ENCODE measurements around the gene ARPC1A.
"Not testable (repeated sequence)": the region's sequence is repeated elsewhere in the genome, so short reads cannot be mapped to it uniquely, and the experiment has no call there.

The ARPC1A gene

DNA sequence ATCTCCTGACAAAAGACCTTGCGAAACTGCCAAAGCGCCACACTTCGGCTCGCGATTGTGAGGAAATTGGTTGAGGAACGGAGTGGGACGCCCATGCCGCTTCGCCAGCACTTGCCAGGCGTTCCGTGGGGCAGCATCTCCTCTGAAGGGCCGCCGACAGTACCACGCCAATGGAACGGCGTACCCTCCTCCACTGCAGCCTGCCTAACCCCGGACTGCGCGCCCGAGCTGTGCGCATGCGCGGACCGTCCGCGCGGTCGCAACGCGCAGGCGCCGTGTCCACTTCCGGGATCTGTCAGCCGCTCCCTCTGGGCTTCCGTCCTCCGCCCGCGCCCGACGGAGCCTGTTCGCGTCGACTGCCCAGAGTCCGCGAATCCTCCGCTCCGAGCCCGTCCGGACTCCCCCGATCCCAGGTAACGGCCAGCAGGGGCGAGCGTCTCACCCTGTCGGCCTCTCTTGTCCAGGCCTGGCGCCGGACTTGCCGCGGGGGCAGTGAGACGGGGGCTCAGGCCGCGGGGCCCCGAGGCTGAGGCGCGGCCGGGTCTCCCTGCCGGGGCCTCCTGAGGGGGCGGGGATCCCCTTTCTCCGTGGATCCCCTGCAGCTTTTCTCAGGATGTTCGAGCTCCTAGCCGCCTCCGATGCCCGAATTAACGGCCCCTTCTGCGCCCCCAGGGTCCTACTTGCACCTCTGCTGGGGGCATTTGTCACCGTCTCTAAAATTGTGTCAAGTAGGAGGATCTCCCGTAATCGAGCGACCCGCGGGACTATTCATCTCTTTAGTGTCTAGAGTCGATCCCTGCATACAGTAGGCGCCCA is at the start of gene ARPC1A:
Gene ARPC1A, plus strand, starts transcription at position 307 of the 816 bp plus-strand sequence. CDS start 7,456 bp downstream, outside the sequence.
- peak; percentile 76 for DNase-seq (ENCODE audit: low read depth, low spot score)

DNA sequence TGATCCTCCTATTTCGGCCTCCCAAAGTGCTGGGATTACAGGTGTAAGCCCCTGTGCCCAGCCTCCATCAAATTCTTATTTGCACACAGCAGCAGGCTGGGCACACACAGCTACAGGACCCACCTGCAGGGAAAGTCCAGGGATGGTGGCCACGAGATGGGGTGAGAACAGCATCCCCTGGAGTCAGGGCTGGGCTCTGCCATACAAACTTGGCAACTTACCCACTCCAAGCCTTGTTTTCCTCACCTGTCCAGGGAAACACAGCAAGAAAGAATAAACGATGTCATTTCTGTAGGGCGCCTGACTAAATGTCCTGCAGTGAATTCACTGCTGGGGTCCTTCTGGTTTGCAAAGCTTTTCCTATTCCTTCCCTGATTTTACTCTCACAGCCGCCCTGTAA is 47.5 kb upstream of the ARPC1A start:
- no peak for DNase-seq (ENCODE audit: low read depth, low spot score)

DNA sequence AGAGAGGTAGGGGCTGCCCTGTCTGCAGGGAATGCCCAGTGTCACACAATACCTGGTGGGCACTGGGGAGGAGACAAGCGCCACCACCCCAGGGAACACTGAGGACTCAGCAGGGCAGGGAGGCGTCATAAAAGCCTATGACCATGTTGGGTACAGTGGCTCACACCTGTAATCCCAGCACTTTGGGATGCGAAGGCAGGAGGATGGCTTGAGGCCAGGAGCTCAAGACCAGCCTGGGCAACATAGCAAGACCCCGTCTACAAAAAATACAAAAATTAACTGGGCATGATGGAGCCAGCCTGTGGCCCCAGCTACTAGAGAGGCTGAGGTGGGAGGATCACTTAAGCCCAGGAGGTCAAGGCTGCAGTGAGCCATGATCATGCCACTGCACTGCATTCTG is 41.5 kb upstream of the ARPC1A start:
- not testable (repeated sequence) for DNase-seq (ENCODE audit: low read depth, low spot score)

- DNase-seq (ENCODE audit: low read depth, low spot score), result no peak
Observed at GRCh38 chr7:99287779-99288534, 37.7 kb upstream of the ARPC1A start.

DNA sequence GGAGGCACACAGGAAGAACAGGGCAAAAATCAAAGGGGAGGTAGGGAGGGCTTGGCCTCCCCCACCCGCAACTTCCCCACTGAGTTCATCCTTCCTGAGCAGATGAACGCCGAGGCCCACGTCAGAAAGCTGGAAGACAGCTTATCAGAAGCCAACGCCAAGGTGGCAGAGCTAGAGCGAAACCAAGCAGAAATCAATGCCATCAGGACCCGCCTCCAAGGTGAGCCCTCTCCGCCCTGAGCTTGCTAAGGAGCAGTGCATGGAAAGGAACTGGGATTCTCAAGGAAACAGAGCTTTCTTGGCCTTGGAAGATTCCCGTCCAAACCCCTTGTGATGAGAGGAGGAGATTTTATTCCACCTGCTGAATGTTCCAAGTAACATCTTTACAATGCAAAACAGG is 36.5 kb upstream of the ARPC1A start:
- DNase-seq (ENCODE audit: low read depth, low spot score), result no peak

DNA sequence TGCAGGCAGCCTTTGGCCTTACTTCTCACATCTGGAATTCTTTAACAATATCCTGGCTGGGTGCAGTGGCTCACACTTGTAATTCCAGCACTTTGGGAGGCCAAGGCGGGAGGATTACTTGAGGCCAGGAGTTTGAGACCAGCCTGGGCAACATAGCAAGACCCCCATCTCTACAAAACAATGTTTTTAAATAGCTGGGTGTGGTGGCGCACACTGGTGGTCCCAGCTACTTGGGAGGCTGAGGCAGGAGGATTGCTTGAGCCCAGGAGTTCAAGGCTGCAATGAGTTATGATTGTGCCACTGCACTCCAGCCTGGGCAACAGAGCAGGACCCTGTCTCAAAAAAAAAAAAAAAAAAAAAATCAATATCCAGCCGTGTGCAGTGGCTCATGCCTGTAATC is 35.5 kb upstream of the ARPC1A start:
- not testable (repeated sequence) for DNase-seq (ENCODE audit: low read depth, low spot score)

GRCh38 chr7:99290980-99291607 is 34.6 kb upstream of the ARPC1A start:
- DNase-seq (ENCODE audit: low read depth, low spot score), result no peak

DNA sequence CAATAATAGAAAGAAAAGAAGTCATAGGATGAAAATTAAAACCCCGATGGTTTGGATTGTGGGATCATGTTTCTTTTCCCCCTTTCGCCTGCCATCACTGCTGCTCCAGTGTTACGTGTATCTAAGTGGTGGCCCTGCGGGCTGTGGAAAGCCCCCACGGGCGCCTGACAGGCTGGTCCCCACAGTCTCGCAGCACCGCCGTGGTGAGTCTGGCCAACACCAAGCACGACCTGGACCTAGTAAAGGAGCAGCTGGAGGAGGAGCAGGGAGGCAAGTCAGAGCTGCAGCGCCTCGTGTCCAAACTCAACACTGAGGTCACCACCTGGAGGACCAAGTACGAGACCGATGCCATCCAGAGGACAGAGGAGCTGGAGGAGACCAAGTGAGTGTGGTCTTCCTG is 33.6 kb upstream of the ARPC1A start:
- DNase-seq (ENCODE audit: low read depth, low spot score), result no peak

GRCh38 chr7:99293167-99293566 is 32.5 kb upstream of the ARPC1A start:
- DNase-seq (ENCODE audit: low read depth, low spot score), result no peak

- no peak for DNase-seq (ENCODE audit: low read depth, low spot score)
Observed at GRCh38 chr7:99293650-99294049, 32.0 kb upstream of the ARPC1A start.

DNA sequence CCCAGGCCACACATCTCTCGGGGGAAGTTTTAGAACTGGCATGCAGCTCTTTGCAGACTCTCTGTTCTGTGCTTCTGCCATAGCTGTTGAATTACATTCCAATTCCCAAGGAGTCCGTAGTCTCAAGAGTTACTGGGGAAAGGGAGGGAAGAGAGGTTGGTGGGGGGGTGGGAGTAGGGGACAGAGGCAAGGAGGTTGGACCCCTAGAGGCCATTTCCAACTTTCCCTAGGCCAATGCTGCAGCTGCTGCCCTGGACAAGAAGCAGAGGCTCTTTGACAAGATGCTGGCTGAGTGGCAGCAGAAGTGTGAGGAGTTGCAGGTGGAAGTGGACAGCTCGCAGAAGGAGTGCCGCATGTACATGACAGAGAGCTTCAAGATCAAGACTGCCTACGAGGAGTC is 29.2 kb upstream of the ARPC1A start:
- no peak for DNase-seq (ENCODE audit: low read depth, low spot score)

DNA sequence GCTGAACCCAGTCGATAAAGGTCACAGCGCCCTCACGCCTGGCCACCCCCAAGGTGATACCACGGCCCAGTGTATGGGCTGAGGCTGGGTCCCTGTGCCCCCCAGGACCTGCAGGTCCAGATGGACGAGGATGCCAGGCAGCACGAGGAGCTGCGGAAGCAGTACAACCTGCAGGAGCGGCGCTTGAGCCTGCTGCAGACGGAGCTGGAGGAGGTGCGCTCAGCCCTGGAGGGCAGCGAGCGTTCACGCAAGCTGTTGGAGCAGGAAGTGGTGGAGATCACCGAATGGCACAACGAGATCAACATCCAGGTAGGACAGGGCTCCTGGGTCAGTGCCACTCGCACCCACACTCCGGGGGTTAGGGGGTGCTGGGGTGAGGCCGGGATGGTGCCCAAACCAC is 24.2 kb upstream of the ARPC1A start:
- no peak for DNase-seq (ENCODE audit: low read depth, low spot score)

GRCh38 chr7:99305473-99306260 is 20.0 kb upstream of the ARPC1A start:
- DNase-seq (ENCODE audit: low read depth, low spot score), result no peak

- DNase-seq (ENCODE audit: low read depth, low spot score), result no peak
Observed at GRCh38 chr7:99308461-99309074, 17.1 kb upstream of the ARPC1A start.

DNA sequence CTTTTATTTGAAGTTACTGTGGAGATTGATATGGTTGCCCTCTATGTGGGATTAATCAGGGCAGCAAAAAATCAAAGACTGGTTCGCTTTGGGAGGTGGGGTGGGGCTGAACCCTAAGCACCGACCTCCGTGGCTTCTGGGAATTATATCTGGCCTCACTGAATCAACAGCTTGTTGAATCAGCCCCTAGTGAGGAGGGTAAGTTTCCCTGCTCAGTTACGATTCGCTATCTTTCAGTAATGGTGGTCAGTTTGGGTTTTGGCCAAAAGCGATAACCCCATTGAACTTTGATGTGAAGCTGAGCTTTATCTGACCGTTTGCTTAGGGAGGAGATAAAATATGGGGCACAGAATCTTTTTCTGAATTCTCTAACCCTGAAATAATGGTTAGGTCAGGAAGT is 16.6 kb upstream of the ARPC1A start:
- no peak for DNase-seq (ENCODE audit: low read depth, low spot score)

- no peak for DNase-seq (ENCODE audit: low read depth, low spot score)
Observed at GRCh38 chr7:99310004-99310403, 15.7 kb upstream of the ARPC1A start.

DNA sequence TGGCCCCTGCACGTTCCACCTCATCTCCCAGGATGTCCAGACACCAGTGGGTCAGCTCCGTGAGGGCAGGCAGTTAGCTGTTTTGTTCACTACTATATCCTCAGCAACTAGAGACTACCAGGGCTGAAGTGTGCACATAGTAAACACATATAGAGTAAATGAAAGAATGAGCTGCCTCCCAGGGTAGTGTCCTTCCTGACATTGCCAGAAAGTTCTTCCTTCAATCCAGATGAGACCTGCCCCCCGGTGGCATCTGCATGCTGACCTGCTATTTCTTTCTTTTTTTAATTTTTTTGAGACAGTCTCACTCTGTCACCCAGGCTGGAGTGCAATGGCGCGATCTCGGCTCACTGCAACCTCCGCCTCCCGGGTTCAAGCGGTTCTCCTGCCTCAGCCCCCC is 14.0 kb upstream of the ARPC1A start:
- no peak for DNase-seq (ENCODE audit: low read depth, low spot score)

DNA sequence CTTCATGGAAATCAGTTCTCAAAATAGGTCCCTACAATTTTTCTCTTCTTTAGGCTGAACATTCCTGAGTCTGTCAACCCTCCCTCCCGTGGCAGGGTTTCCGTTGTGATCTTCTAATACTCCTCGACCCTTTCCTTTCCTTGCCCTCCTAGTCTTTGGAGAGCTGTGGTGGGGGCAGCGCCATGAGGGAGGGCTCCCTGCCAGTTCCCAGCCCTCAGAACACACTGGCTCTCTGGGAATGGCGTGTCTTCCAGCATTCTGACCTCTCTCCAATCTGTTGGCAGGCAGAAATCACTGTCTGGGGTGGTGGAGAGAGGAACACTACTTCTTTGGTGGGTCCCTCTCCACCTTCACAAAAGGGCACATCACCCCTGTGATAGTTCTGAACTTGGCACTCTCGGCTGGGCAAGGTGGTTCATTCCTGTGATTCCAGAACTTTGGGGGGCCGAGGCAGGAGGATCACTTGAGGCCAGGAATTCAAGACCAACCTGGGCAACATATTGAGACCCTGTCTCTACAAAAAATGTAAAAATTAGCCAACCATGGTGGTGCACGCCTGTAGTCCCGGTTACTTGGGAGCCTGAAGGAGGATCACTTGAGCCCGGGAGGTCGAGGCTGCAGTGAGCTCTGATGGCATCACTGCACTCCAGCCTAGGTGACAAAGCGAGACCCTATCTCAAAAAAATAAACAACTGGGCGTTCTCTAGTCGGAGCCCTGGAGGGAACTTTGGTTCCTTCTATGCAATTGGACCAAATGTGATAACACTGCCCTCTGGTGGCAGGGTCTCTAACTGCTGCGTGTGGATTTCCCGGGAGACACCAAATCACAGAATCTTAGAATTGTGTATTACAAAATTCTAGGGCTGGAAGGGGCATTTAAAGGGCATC is 13.1 kb upstream of the ARPC1A start:
- DNase-seq (ENCODE audit: low read depth, low spot score), result peak; percentile 41

GRCh38 chr7:99313204-99313573 is 12.5 kb upstream of the ARPC1A start:
- no peak for DNase-seq (ENCODE audit: low read depth, low spot score)

GRCh38 chr7:99314504-99314903 is 11.2 kb upstream of the ARPC1A start:
- DNase-seq (ENCODE audit: low read depth, low spot score), result no peak

Measured in activated naive CD8-positive, alpha-beta T cell treated with anti-CD3 and anti-CD28 coated beads, Interleukin-2, amount 50 U/mL, for 16 hours (primary cell).